D721Med (cell line): ENCODE measurements around the gene FNBP1L.

Source experiments
- DNase-seq: peaks from one replicate; pipeline ENCODE4 v3.0.0; 2011; ENCODE audit warnings: low spot score; ENCODE audit not compliant: insufficient read length
- FAIRE-seq: peaks from 2 replicates; lab custom pipeline; 2011; peaks lifted over from hg19 to GRCh38; lab: Jason Lieb, UNC
- TF ChIP-seq, protein P1 (sequence below): IDR thresholded peaks from 2 replicates; pipeline ENCODE4 v1.5.1; 2012; ENCODE audit warnings: mild to moderate bottlenecking, control low read depth; ENCODE audit not compliant: insufficient read depth; ENCODE audit errors: missing control alignments

Gene FNBP1L

GRCh38 chr1:93447481-93448291 is at the start of gene FNBP1L:
Gene FNBP1L (plus strand): TSS chr1:93448118. CDS start chr1:93448282, 164 bp downstream.
- DNase-seq (peak; percentile 73), FAIRE-seq (no peak)
- TF ChIP-seq, protein P1, sequence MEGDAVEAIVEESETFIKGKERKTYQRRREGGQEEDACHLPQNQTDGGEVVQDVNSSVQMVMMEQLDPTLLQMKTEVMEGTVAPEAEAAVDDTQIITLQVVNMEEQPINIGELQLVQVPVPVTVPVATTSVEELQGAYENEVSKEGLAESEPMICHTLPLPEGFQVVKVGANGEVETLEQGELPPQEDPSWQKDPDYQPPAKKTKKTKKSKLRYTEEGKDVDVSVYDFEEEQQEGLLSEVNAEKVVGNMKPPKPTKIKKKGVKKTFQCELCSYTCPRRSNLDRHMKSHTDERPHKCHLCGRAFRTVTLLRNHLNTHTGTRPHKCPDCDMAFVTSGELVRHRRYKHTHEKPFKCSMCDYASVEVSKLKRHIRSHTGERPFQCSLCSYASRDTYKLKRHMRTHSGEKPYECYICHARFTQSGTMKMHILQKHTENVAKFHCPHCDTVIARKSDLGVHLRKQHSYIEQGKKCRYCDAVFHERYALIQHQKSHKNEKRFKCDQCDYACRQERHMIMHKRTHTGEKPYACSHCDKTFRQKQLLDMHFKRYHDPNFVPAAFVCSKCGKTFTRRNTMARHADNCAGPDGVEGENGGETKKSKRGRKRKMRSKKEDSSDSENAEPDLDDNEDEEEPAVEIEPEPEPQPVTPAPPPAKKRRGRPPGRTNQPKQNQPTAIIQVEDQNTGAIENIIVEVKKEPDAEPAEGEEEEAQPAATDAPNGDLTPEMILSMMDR = no peak

DNA sequence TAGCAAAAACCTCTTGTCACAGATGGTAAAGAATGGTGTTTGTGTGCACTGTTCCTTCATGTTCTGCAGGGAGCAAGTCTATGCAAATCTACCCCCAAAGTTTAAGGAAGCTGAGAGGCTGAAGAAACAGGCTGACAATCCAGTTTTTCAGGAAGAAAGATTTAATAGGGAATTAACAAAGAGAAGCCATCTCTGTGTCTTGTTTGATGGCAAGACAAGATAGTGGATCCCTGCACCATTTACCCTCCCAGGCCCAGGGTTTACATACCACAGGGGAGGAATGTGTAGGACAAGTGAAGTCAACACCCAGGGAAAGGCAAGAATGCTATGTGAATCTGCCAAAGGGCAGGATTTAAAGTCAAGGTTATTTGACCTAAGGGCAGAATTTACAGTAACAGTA is 48.1 kb upstream of the FNBP1L start:
- TF ChIP-seq, protein P1 = no peak
- no peak for DNase-seq
- FAIRE-seq = no peak

DNA sequence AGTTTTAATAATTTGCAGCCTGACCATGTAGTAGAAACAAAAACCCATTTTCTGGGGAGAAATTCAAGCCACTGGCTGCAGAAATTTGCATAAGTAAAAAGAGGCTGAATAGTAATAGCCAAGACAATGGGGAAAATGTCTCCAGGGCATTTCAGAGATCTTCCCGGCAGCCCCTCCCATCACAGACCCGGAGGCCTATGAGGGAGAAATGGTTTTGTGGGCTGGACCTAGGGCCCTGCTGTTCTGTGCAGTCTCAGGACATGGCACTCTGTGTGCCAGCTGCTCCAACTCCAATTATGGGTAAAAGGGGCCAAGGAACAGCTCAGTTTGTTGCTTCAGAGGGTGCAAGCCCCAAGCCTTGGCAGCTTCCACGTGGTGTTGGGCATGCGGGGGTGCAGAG is 39.7 kb upstream of the FNBP1L start:
- FAIRE-seq = no peak
- no peak for DNase-seq
- TF ChIP-seq, protein P1 = no peak

DNA sequence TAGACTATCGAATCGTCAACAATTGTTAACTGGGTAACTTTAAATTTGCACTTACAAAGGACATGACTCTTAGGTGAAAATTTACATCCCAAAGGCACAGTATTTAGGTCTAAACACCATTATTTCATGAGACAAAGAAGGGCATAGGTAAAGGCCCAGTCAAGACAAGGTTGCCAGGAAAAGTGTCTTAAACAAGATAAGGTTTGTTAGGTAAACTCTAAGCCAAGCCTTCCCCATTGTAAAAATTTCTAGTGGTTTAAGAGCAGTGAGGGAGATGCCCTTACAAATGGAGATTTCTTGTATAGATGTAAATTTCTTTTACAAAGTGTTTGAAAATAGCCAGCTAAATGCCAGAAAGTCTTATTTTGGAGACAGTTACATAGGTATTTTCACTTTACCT is 36.9 kb upstream of the FNBP1L start:
- FAIRE-seq (no peak), DNase-seq (no peak)
- TF ChIP-seq, protein P1 = no peak

GRCh38 chr1:93414749-93415148 is 33.2 kb upstream of the FNBP1L start:
- TF ChIP-seq, protein P1 = no peak
- no peak for FAIRE-seq
- no peak for DNase-seq

GRCh38 chr1:93415296-93415695 is 32.6 kb upstream of the FNBP1L start:
- no peak for FAIRE-seq
- DNase-seq = no peak
- TF ChIP-seq, protein P1 = no peak

GRCh38 chr1:93416183-93416582 is 31.7 kb upstream of the FNBP1L start:
- no peak for FAIRE-seq
- DNase-seq = no peak
- TF ChIP-seq, protein P1 = no peak
